Measurements from ENCODE around the gene MCUR1.
A peak's percentile ranks its signal among the peaks of the same experiment; 100 is the strongest.

Gene MCUR1

GRCh38 chr6:13841936-13842335 is 27.6 kb upstream of the MCUR1 start:
- H4K8ac ChIP-seq (ENCODE audit: low read length): no peak overlapping the region
- H3K9me3 ChIP-seq (ENCODE audit: control insufficient read depth, low read length): no peaks in the 10 kb centered on the region
- WGBS: 79% methylated on average over 5 of the region's 5 CpGs

GRCh38 chr6:13838616-13839015 is 24.3 kb upstream of the MCUR1 start:
- Histone ChIP-seq H3K18ac (ENCODE audit: low read depth in 1 of 2, low read length in 2 of 2) (no peak overlapping the region), H4K8ac (ENCODE audit: low read length) (no peak overlapping the region), H3K27me3 (ENCODE audit: control insufficient read depth in 1 of 2, insufficient read depth in 1 of 2, low read length in 2 of 2) (peaks cover 3 to 11% of the 10 kb centered on the region in 2 experiments), H2BK15ac (ENCODE audit: low read depth, poor library complexity, severe bottlenecking) (no peak overlapping the region), H2AFZ (ENCODE audit: low read depth, low read length) (no peak overlapping the region), H4K91ac (ENCODE audit: low read length) (no peak overlapping the region), H2BK120ac (ENCODE audit: low read depth, low read length) (no peak overlapping the region), H3K79me1 (replicated peaks; ENCODE audit: low read length, poor library complexity, severe bottlenecking) (no peaks in the 10 kb centered on the region), H3K27ac (ENCODE audit: low read length, poor library complexity, severe bottlenecking) (no peak overlapping the region), H3K4me2 (ENCODE audit: low read length, poor library complexity, severe bottlenecking) (no peak overlapping the region), H3K9ac (ENCODE audit: low read length) (no peak overlapping the region), H3K4me3 (ENCODE audit: insufficient read depth in 1 of 2, low read depth in 1 of 2, low read length in 2 of 2) (no peak overlapping the region), H2BK5ac (ENCODE audit: low read depth, low read length, poor library complexity, severe bottlenecking) (no peak overlapping the region), H3K4ac (ENCODE audit: low read depth in 1 of 2, low read length in 2 of 2) (no peak overlapping the region), H2BK12ac (ENCODE audit: low read length in 2 of 2) (no peak overlapping the region), H3K36me3 (ENCODE audit: control insufficient read depth in 1 of 2, insufficient read depth in 2 of 2, low read depth in 1 of 2, low read length in 2 of 2) (no peaks in the 10 kb centered on the region), H2AK5ac (ENCODE audit: low read length, severe bottlenecking) (no peak overlapping the region), H3K9me3 (ENCODE audit: control insufficient read depth, low read length) (no peaks in the 10 kb centered on the region), H3K14ac (ENCODE audit: low read length in 2 of 2) (peak overlapping the region in 1 of 2 experiments; percentile 75), H3K23ac (ENCODE audit: low read length in 2 of 2) (no peak overlapping the region), H3K4me1 (ENCODE audit: control insufficient read depth, insufficient read depth, low read depth, low read length) (no peaks in the 10 kb centered on the region)
- WGBS: 74% methylated on average over 3 of the region's 3 CpGs
- no peak for DNase-seq

More at GRCh38 chr6:13841936-13842335, 27.6 kb upstream of the MCUR1 start:
- H2AK5ac ChIP-seq (ENCODE audit: low read length, severe bottlenecking): no peak overlapping the region
- no peak overlapping the region for H3K23ac ChIP-seq (ENCODE audit: low read length in 2 of 2)
- no peak for DNase-seq
- H3K14ac ChIP-seq (ENCODE audit: low read length in 2 of 2): no peak overlapping the region
- H2AFZ ChIP-seq (ENCODE audit: low read depth, low read length): no peak overlapping the region
- no peaks in the 10 kb centered on the region for H3K36me3 ChIP-seq (ENCODE audit: control insufficient read depth in 1 of 2, insufficient read depth in 2 of 2, low read depth in 1 of 2, low read length in 2 of 2)
- no peak overlapping the region for H2BK12ac ChIP-seq (ENCODE audit: low read length in 2 of 2)
- no peak overlapping the region for H3K4ac ChIP-seq (ENCODE audit: low read depth in 1 of 2, low read length in 2 of 2)
- H3K4me3 ChIP-seq (ENCODE audit: insufficient read depth in 1 of 2, low read depth in 1 of 2, low read length in 2 of 2): no peak overlapping the region
- no peak overlapping the region for H3K9ac ChIP-seq (ENCODE audit: low read length)
- no peak overlapping the region for H3K4me2 ChIP-seq (ENCODE audit: low read length, poor library complexity, severe bottlenecking)
- no peak overlapping the region for H3K27ac ChIP-seq (ENCODE audit: low read length, poor library complexity, severe bottlenecking)
- H3K79me1 ChIP-seq (replicated peaks; ENCODE audit: low read length, poor library complexity, severe bottlenecking): no peaks in the 10 kb centered on the region
- no peak overlapping the region for H4K91ac ChIP-seq (ENCODE audit: low read length)
- H2BK120ac ChIP-seq (ENCODE audit: low read depth, low read length): no peak overlapping the region
- no peak overlapping the region for H3K18ac ChIP-seq (ENCODE audit: low read depth in 1 of 2, low read length in 2 of 2)
- peaks cover 0 to 3% of the 10 kb centered on the region in 2 experiments for H3K27me3 ChIP-seq (ENCODE audit: control insufficient read depth in 1 of 2, insufficient read depth in 1 of 2, low read length in 2 of 2)
- no peak overlapping the region for H2BK15ac ChIP-seq (ENCODE audit: low read depth, poor library complexity, severe bottlenecking)
- H2BK5ac ChIP-seq (ENCODE audit: low read depth, low read length, poor library complexity, severe bottlenecking): no peak overlapping the region
- H3K4me1 ChIP-seq (ENCODE audit: control insufficient read depth, insufficient read depth, low read depth, low read length): peaks cover 2% of the 10 kb centered on the region

DNA sequence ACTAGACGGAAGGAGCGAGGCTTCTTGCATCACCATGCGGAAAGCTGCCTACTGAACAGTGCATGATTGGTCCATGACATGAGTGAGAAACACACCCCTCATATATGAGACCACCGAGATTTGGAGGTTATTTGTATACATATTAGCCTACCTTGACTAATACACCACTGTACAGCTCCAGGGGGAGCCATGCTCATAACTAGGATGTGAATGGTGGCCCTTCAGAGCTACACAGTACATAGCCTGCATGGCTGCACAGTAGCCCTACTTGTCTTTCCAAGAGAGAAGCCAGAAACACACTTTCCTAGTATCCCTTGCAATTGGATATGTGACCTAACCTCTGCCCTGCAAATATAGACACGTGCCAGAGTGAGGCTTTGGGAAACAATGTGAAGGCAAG is 21.8 kb upstream of the MCUR1 start:
- Histone ChIP-seq H3K4ac (ENCODE audit: low read depth in 1 of 2, low read length in 2 of 2) (no peak overlapping the region), H2BK15ac (ENCODE audit: low read depth, poor library complexity, severe bottlenecking) (no peak overlapping the region), H2BK120ac (ENCODE audit: low read depth, low read length) (no peak overlapping the region), H3K79me1 (replicated peaks; ENCODE audit: low read length, poor library complexity, severe bottlenecking) (no peaks in the 10 kb centered on the region), H4K91ac (ENCODE audit: low read length) (no peak overlapping the region), H3K27me3 (ENCODE audit: control insufficient read depth in 1 of 2, insufficient read depth in 1 of 2, low read length in 2 of 2) (peaks cover 3 to 11% of the 10 kb centered on the region in 2 experiments), H3K4me1 (ENCODE audit: control insufficient read depth, insufficient read depth, low read depth, low read length) (no peaks in the 10 kb centered on the region), H3K4me3 (ENCODE audit: insufficient read depth in 1 of 2, low read depth in 1 of 2, low read length in 2 of 2) (no peak overlapping the region), H2AK5ac (ENCODE audit: low read length, severe bottlenecking) (no peak overlapping the region), H4K8ac (ENCODE audit: low read length) (no peak overlapping the region), H3K9ac (ENCODE audit: low read length) (no peak overlapping the region), H2BK12ac (ENCODE audit: low read length in 2 of 2) (no peak overlapping the region), H2BK5ac (ENCODE audit: low read depth, low read length, poor library complexity, severe bottlenecking) (no peak overlapping the region), H3K14ac (ENCODE audit: low read length in 2 of 2) (no peak overlapping the region), H3K27ac (ENCODE audit: low read length, poor library complexity, severe bottlenecking) (no peak overlapping the region), H3K18ac (ENCODE audit: low read depth in 1 of 2, low read length in 2 of 2) (no peak overlapping the region), H3K36me3 (ENCODE audit: control insufficient read depth in 1 of 2, insufficient read depth in 2 of 2, low read depth in 1 of 2, low read length in 2 of 2) (no peaks in the 10 kb centered on the region), H3K23ac (ENCODE audit: low read length in 2 of 2) (no peak overlapping the region), H3K4me2 (ENCODE audit: low read length, poor library complexity, severe bottlenecking) (no peak overlapping the region), H2AFZ (ENCODE audit: low read depth, low read length) (no peak overlapping the region), H3K9me3 (ENCODE audit: control insufficient read depth, low read length) (no peaks in the 10 kb centered on the region)
- DNase-seq: no peak
- 82% methylated on average over 5 of the region's 5 CpGs for WGBS

- Histone ChIP-seq H3K4me3 (ENCODE audit: insufficient read depth in 1 of 2, low read depth in 1 of 2, low read length in 2 of 2) (no peak overlapping the region), H2BK120ac (ENCODE audit: low read depth, low read length) (no peak overlapping the region), H3K4ac (ENCODE audit: low read depth in 1 of 2, low read length in 2 of 2) (no peak overlapping the region), H3K4me2 (ENCODE audit: low read length, poor library complexity, severe bottlenecking) (no peak overlapping the region), H2BK15ac (ENCODE audit: low read depth, poor library complexity, severe bottlenecking) (no peak overlapping the region), H3K27me3 (ENCODE audit: control insufficient read depth in 1 of 2, insufficient read depth in 1 of 2, low read length in 2 of 2) (peaks cover 3 to 11% of the 10 kb centered on the region in 2 experiments), H2AFZ (ENCODE audit: low read depth, low read length) (no peak overlapping the region), H2AK5ac (ENCODE audit: low read length, severe bottlenecking) (no peak overlapping the region), H2BK5ac (ENCODE audit: low read depth, low read length, poor library complexity, severe bottlenecking) (no peak overlapping the region), H3K9me3 (ENCODE audit: control insufficient read depth, low read length) (peaks cover 6% of the 10 kb centered on the region), H3K27ac (ENCODE audit: low read length, poor library complexity, severe bottlenecking) (no peak overlapping the region), H4K91ac (ENCODE audit: low read length) (no peak overlapping the region), H3K23ac (ENCODE audit: low read length in 2 of 2) (no peak overlapping the region), H4K8ac (ENCODE audit: low read length) (no peak overlapping the region), H3K18ac (ENCODE audit: low read depth in 1 of 2, low read length in 2 of 2) (no peak overlapping the region), H3K36me3 (ENCODE audit: control insufficient read depth in 1 of 2, insufficient read depth in 2 of 2, low read depth in 1 of 2, low read length in 2 of 2) (no peaks in the 10 kb centered on the region), H3K14ac (ENCODE audit: low read length in 2 of 2) (no peak overlapping the region), H3K79me1 (replicated peaks; ENCODE audit: low read length, poor library complexity, severe bottlenecking) (no peaks in the 10 kb centered on the region), H2BK12ac (ENCODE audit: low read length in 2 of 2) (no peak overlapping the region), H3K4me1 (ENCODE audit: control insufficient read depth, insufficient read depth, low read depth, low read length) (no peaks in the 10 kb centered on the region), H3K9ac (ENCODE audit: low read length) (no peak overlapping the region)
- 63% methylated on average over 1 of the region's 1 CpG for WGBS
- DNase-seq: no peak
Measured at GRCh38 chr6:13834790-13835189, 20.4 kb upstream of the MCUR1 start.

All from mesenchymal stem cell (in vitro differentiated cells and primary cell).